Activated CD4-positive, alpha-beta T cell treated with anti-CD3 and anti-CD28 coated beads for 36 hours (primary cell): ENCODE measurements around the gene UBE2I. TPM values are rescaled to one million over a fixed set of nuclear protein-coding genes. Genes with fewer than 3 reads are reported as not detected.
"Not testable (repeated sequence)": the region's sequence is repeated elsewhere in the genome, so short reads cannot be mapped to it uniquely, and the experiment has no call there.

ENCODE experiments used
- ATAC-seq: fragments of 200-7000 bp; cut with Tn5 transposase; one replicate; pipeline ENCODE4 v1.10.0; 2021; ENCODE audit warnings: mild to moderate bottlenecking, moderate library complexity
- CTCF ChIA-PET: fragments of 350-600 bp; sonication (Branson Sonifier 250); formaldehyde crosslinking; loops from one replicate; lab custom pipeline; 2021; ENCODE audit warnings: antibody characterized with exemption; lab: Charles Lee
- POLR2A ChIA-PET: fragments of 350-600 bp; sonication (Branson Sonifier 250); formaldehyde crosslinking; loops from one replicate; lab custom pipeline; 2021; ENCODE audit warnings: antibody characterized with exemption, inconsistent platforms; lab: Charles Lee
- DNase-seq: peaks from one replicate; pipeline ENCODE4 v3.0.0-alpha.2; 2020
- H3K27ac Mint-ChIP-seq: one replicate; pipeline ENCODE4 v1.8.0; 2021; ENCODE audit warnings: mixed read lengths
- H3K27me3 Mint-ChIP-seq: one replicate; pipeline ENCODE4 v1.8.0; 2021; ENCODE audit warnings: mixed read lengths
- H3K36me3 Mint-ChIP-seq: one replicate; pipeline ENCODE4 v1.8.0; 2021; ENCODE audit warnings: low read depth, mixed read lengths
- H3K4me1 Mint-ChIP-seq: one replicate; pipeline ENCODE4 v1.8.0; 2021; ENCODE audit warnings: mixed read lengths
- H3K4me3 Mint-ChIP-seq: one replicate; pipeline ENCODE4 v1.8.0; 2021; ENCODE audit warnings: mild to moderate bottlenecking, moderate library complexity, mixed read lengths
- H3K9me3 Mint-ChIP-seq: one replicate; pipeline ENCODE4 v1.8.0; 2021; ENCODE audit warnings: low read depth, mixed read lengths
- intact Hi-C, 2 experiments: fragments of 100-400 bp; cut with DNase I in 1 of 2; cut with micrococcal nuclease in 1 of 2; formaldehyde crosslinking; loops; one replicate each; pipeline versions ENCODE4 v1.14.2 to v1.15.1; 2022 to 2024; cut with DNase I, micrococcal nuclease
- total RNA-seq, 2 experiments: library from RNA; stranded (reverse); gene quantifications; one replicate each; pipeline ENCODE4 v1.2.3, GENCODE V29; 2021

The UBE2I gene
- total RNA-seq, 2 experiments from 2014 or later, result 251 to 358 TPM

- CTCF ChIA-PET, intact Hi-C loops, H3K4me3 Mint-ChIP-seq: not testable (repeated sequence)
These were observed 40.0 kb upstream of the UBE2I start for GRCh38 chr16:1269418-1269817.

GRCh38 chr16:1271380-1271723 is 38.1 kb upstream of the UBE2I start:
- Mint-ChIP-seq H3K9me3 (no peaks in the 10 kb centered on the region), H3K36me3 (no peaks in the 10 kb centered on the region), H3K27ac (no peak overlapping the region), H3K4me3 (no peak overlapping the region), H3K4me1 (peaks cover 2% of the 10 kb centered on the region), H3K27me3 (peaks cover 10% of the 10 kb centered on the region)
- POLR2A ChIA-PET, result no interaction called here
- DNase-seq, result no peak
- CTCF ChIA-PET, result interaction anchor here (1.2 kb wide), 1 partner anchor 30 kb away, joined by 4 read pairs; no protein-coding TSS in a partner anchor
- intact Hi-C loops, result no loop called here
- ATAC-seq, result no peak

More at GRCh38 chr16:1269418-1269817, 40.0 kb upstream of the UBE2I start:
- H3K9me3 Mint-ChIP-seq, ATAC-seq, H3K27ac Mint-ChIP-seq, DNase-seq, H3K36me3 Mint-ChIP-seq, POLR2A ChIA-PET, H3K27me3 Mint-ChIP-seq, H3K4me1 Mint-ChIP-seq: not testable (repeated sequence)

- H3K27me3 Mint-ChIP-seq, H3K9me3 Mint-ChIP-seq, H3K27ac Mint-ChIP-seq, H3K4me3 Mint-ChIP-seq, ATAC-seq, POLR2A ChIA-PET, intact Hi-C loops, CTCF ChIA-PET, H3K4me1 Mint-ChIP-seq, H3K36me3 Mint-ChIP-seq: not testable (repeated sequence)
- peak; percentile 21 for DNase-seq
These were observed 37.6 kb upstream of the UBE2I start for GRCh38 chr16:1271724-1272413.

GRCh38 chr16:1272453-1273198 is 36.8 kb upstream of the UBE2I start:
- H3K36me3 Mint-ChIP-seq, result no peaks in the 10 kb centered on the region
- intact Hi-C loops, result no loop called here
- H3K27ac Mint-ChIP-seq, result no peak overlapping the region
- no peaks in the 10 kb centered on the region for H3K9me3 Mint-ChIP-seq
- ChIA-PET CTCF (no interaction called here), POLR2A (no interaction called here)
- DNase-seq, result no peak
- H3K4me3 Mint-ChIP-seq, result no peak overlapping the region
- no peak for ATAC-seq
- H3K4me1 Mint-ChIP-seq, result peaks cover 2% of the 10 kb centered on the region
- peaks cover 11% of the 10 kb centered on the region for H3K27me3 Mint-ChIP-seq

GRCh38 chr16:1273816-1274215 is 35.6 kb upstream of the UBE2I start:
- Mint-ChIP-seq H3K4me3 (no peak overlapping the region), H3K36me3 (no peaks in the 10 kb centered on the region), H3K27me3 (peaks cover 13% of the 10 kb centered on the region), H3K9me3 (no peaks in the 10 kb centered on the region), H3K27ac (no peak overlapping the region), H3K4me1 (peaks cover 2% of the 10 kb centered on the region)
- ATAC-seq (no peak), DNase-seq (no peak)
- ChIA-PET POLR2A (no interaction called here), CTCF (interaction anchor here (0.8 kb wide), 1 partner anchor 268 kb away, joined by 3 read pairs; no protein-coding TSS in a partner anchor)
- intact Hi-C loops, result no loop called here

- no peaks in the 10 kb centered on the region for H3K9me3 Mint-ChIP-seq
- intact Hi-C loops, result no loop called here
- ATAC-seq, result no peak
- H3K4me1 Mint-ChIP-seq, result peaks cover 2% of the 10 kb centered on the region
- CTCF ChIA-PET, result no interaction called here
- no peak overlapping the region for H3K27ac Mint-ChIP-seq
- no peaks in the 10 kb centered on the region for H3K36me3 Mint-ChIP-seq
- DNase-seq, result no peak
- H3K27me3 Mint-ChIP-seq, result peaks cover 13% of the 10 kb centered on the region
- no peak overlapping the region for H3K4me3 Mint-ChIP-seq
- POLR2A ChIA-PET, result no interaction called here
These were observed 34.7 kb upstream of the UBE2I start for GRCh38 chr16:1274767-1275166.

GRCh38 chr16:1275791-1276579 is 33.5 kb upstream of the UBE2I start:
- Mint-ChIP-seq H3K9me3 (no peaks in the 10 kb centered on the region), H3K27ac (no peak overlapping the region), H3K36me3 (no peaks in the 10 kb centered on the region), H3K4me1 (peaks cover 2% of the 10 kb centered on the region), H3K4me3 (no peak overlapping the region), H3K27me3 (peaks cover 13% of the 10 kb centered on the region)
- ATAC-seq (no peak), DNase-seq (no peak)
- CTCF ChIA-PET, result no interaction called here
- intact Hi-C loops, result no loop called here
- POLR2A ChIA-PET, result no interaction called here

GRCh38 chr16:1276580-1276878 is 32.9 kb upstream of the UBE2I start:
- no peak overlapping the region for H3K4me3 Mint-ChIP-seq
- peaks cover 2% of the 10 kb centered on the region for H3K4me1 Mint-ChIP-seq
- ATAC-seq (no peak), DNase-seq (no peak)
- H3K9me3 Mint-ChIP-seq, result no peaks in the 10 kb centered on the region
- intact Hi-C loops, result no loop called here
- H3K27ac Mint-ChIP-seq, result no peak overlapping the region
- CTCF ChIA-PET, result no interaction called here
- no peaks in the 10 kb centered on the region for H3K36me3 Mint-ChIP-seq
- POLR2A ChIA-PET, result no interaction called here
- peaks cover 13% of the 10 kb centered on the region for H3K27me3 Mint-ChIP-seq

GRCh38 chr16:1277151-1277598 is 32.3 kb upstream of the UBE2I start:
- ATAC-seq (no peak), DNase-seq (no peak)
- Mint-ChIP-seq H3K9me3 (no peaks in the 10 kb centered on the region), H3K27me3 (peaks cover 13% of the 10 kb centered on the region), H3K36me3 (no peaks in the 10 kb centered on the region), H3K4me1 (peaks cover under 1% of the 10 kb centered on the region), H3K4me3 (no peak overlapping the region), H3K27ac (no peak overlapping the region)
- intact Hi-C loops, result no loop called here
- POLR2A ChIA-PET, result no interaction called here
- CTCF ChIA-PET, result no interaction called here

- Mint-ChIP-seq H3K27ac (no peak overlapping the region), H3K4me1 (no peaks in the 10 kb centered on the region), H3K4me3 (no peak overlapping the region), H3K9me3 (no peaks in the 10 kb centered on the region), H3K27me3 (peaks cover 13% of the 10 kb centered on the region), H3K36me3 (no peaks in the 10 kb centered on the region)
- DNase-seq, result no peak
- intact Hi-C loops, result no loop called here
- ChIA-PET POLR2A (no interaction called here), CTCF (no interaction called here)
- ATAC-seq, result no peak
These were observed 31.7 kb upstream of the UBE2I start for GRCh38 chr16:1277617-1278282.

- ATAC-seq (no peak), DNase-seq (no peak)
- no peak overlapping the region for H3K27ac Mint-ChIP-seq
- ChIA-PET CTCF (no interaction called here), POLR2A (no interaction called here)
- intact Hi-C loops, result no loop called here
- no peaks in the 10 kb centered on the region for H3K9me3 Mint-ChIP-seq
- no peaks in the 10 kb centered on the region for H3K36me3 Mint-ChIP-seq
- H3K4me1 Mint-ChIP-seq, result no peaks in the 10 kb centered on the region
- H3K27me3 Mint-ChIP-seq, result peaks cover 10% of the 10 kb centered on the region
- H3K4me3 Mint-ChIP-seq, result no peak overlapping the region
These were observed 31.0 kb upstream of the UBE2I start for GRCh38 chr16:1278477-1278876.
